GM19099 (cell line): Measurements from ENCODE around the gene DNM3.

Source experiments
- POLR2A ChIP-seq: IDR thresholded peaks from 3 replicates; pipeline ENCODE4 v1.6.1; 2011; ENCODE audit warnings: low read depth; ENCODE audit not compliant: insufficient read length; ENCODE audit errors: extremely low read depth

The DNM3 gene

GRCh38 chr1:171961861-171962260 lies 120.6 kb downstream of the DNM3 start:
- no peak for TF ChIP-seq POLR2A

GRCh38 chr1:171963762-171964161 lies 122.5 kb downstream of the DNM3 start:
- TF ChIP-seq POLR2A: no peak

DNA sequence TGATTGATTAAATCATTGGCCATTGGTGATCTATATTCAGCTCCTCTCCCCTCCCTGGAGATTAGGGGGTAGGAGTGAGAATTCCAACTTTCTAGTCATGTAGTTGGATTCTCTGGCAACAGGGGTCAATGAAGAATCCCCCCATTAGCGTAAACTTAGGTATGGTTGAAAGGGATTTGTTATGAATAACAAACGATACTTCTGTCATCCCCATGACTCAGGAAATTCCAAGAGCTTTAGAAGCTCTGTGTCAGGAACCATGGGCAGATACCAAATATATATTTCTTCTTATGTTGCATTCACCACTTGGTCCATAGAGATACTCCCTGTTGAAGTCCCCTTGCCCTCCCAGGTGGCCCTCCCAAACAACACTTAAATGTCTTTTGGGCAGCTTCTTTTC lies 124.5 kb downstream of the DNM3 start:
- TF ChIP-seq POLR2A: no peak

DNA sequence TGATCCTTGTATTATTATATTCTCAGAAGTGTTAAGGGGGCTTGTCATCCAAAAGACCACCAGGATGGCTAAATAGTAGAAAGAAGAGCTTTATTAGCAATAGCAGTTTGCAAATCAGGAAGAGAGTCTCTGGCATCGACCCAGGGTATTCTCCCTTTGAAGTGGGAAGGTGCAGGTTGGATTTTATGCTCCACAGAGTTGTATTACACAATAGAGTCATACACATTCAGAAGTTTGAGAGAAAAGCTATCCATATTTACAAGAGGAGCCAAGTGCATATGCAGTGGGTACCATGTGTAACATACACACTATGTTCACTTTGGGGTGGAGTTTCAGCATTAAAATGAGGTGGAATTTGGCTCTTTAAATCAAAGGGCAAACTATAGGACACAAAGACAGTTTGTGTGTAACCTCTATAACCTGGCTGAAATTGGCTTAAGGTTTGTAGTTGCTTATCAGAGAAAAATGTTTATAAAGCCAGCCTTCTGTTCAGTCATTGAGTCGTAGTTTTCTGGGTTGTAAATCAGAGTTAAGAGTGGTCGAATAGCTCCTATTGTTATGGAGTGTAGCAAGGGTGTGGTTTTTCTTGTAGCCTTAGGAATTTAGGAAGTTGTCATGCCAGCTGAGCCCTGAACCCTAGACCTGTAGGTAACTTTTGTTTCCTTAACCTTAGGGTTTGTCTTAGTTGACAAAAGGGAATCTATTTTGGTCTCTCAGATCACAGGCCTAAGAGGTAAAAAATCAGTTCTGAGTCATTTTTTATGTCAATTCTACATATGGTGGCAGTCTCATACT lies 125.3 kb downstream of the DNM3 start:
- no peak for TF ChIP-seq POLR2A

- TF ChIP-seq POLR2A: no peak
These were observed 127.9 kb downstream of the DNM3 start for GRCh38 chr1:171969226-171969625.

GRCh38 chr1:171969813-171970212 lies 128.5 kb downstream of the DNM3 start:
- TF ChIP-seq POLR2A: no peak

DNA sequence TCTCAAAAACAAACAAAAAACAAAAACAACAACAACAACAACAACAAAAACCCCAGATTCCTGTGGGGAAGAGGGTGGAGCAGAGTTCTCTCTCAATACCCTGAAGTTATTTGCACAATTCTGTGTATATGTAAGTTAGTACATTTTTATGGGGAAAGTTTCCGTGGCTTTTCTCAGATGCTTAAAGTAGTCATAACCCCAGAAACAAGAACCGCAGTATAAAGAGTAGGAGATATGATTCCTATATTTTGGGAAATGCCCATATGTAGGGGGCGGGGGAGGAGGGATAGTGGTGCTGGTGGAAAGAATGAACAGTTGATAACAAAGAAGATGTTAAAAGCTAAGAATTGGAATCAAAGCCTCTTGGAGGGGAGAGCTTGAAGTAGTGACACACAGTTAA lies 131.5 kb downstream of the DNM3 start:
- no peak for TF ChIP-seq POLR2A

DNA sequence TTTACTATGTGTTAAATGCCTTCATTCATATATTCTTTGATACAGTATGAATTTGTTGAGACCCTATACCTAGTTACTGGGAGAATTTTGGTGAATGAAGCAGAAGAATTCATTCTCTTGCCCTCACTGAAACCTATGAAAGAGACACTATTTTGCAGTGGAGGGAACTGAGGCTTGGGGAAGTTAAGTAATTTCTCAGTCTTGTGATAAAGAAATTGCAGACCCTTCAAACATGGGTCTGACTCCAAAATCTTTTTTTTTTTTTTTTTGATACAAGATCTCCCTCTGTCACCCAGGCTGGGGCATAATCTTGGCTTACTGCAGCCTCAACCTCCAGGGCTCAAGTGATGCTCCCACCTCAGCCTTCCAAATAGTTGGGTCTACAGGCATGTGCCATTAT lies 132.1 kb downstream of the DNM3 start:
- TF ChIP-seq POLR2A: no peak

DNA sequence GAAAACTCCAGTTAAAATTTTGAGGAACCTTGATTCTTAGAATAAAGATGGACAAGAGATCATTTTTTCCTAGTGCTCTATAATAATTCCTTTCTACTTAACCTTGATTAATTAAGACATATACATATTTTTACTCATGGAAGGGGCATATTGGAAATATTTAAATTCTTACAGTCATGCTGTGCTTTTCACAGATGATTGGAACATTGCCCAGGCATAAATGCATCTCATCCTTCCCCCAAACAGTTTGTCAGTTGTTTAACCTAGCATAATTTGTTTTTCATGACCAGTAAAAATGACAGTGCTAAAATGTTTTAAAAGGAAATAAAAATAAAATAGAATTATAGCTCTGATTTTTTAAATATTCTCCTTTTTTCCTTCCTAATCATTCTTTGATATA lies 140.0 kb downstream of the DNM3 start:
- no peak for TF ChIP-seq POLR2A

DNA sequence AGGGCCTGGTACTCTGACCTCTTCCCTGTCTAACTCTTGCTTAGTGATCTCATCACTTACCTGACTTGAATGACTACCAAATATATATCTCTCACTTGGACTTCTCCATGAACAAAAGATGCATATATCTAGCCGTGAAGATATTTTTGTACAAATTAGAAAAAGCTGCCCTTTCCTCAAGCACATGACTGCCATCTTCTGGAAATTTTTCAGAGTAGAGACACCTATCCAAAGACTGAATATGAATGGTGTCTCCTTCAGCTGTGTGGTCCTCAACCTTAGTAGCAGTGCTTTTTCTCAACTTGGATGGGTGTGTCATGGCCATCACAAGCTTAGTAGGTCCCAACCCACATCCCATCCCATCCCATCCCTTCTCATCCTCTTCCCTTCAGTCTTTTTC lies 142.3 kb downstream of the DNM3 start:
- no peak for TF ChIP-seq POLR2A

DNA sequence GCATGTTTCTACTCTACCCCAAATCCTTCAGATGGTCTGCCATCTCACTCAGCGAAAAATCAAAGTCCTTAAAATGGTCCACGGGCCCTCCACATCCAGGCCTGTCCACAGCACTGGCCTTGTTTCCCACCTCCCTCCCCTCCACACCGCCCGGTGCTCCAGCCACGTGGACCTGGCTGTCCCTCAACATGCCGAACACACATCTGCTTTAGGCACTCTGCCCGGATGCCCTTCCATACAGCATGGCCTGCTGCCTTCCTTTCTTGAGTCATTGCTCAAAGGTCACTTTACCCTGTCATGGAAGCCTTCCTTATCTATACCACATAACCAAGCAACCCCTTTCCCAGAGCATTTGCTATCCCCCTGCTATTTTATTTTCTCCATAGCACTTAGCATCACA lies 143.0 kb downstream of the DNM3 start:
- TF ChIP-seq POLR2A: no peak

- TF ChIP-seq POLR2A: no peak
These were observed 143.7 kb downstream of the DNM3 start for GRCh38 chr1:171984850-171985485.

DNA sequence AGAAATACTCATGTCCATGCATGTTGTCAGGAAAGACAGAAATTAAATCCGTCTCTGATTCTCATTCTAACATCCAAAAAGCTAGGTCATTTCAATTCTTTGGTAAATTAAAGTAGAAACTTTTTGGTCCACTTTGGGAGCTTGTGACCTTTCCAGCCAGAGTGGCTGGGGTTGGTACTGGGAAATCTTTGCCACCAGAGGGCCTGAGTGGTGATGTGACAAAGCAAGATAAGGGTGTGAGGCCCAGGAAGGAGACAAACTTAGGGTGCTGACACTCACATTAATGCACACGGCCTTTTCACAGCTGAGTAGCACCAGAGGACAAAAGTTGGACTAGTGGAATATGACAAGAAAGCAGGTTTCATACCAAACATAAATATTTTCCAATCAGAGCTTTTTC lies 144.3 kb downstream of the DNM3 start:
- TF ChIP-seq POLR2A: no peak

DNA sequence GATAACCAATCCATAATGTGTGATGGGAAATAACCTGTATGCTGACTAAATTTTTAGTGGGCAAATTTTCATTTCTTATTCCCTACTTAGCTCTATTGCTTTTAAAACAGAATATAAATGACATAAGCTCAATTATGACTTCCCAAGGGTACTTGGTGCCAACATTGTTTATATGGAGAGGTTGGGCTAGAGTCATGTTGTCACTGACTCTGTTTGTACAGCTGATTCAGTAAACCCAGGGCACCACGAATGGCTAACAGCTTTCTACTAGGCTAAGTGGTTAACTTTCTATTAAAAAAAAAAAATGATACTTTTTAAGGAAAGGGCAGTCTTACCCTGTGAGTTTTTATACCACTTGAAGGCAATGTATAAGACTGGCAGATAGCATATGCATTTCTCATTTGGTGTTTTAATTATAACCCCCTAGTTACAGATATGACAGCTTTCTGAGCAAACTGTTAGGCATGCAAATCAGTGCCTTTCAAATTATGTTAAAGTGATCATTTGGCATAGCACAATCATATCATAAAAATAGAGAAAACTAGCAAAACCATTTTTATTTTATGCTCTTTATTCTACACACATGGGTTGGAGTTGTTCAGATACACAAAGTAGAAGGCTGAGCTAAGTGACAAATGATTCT lies 147.1 kb downstream of the DNM3 start:
- no peak for TF ChIP-seq POLR2A

DNA sequence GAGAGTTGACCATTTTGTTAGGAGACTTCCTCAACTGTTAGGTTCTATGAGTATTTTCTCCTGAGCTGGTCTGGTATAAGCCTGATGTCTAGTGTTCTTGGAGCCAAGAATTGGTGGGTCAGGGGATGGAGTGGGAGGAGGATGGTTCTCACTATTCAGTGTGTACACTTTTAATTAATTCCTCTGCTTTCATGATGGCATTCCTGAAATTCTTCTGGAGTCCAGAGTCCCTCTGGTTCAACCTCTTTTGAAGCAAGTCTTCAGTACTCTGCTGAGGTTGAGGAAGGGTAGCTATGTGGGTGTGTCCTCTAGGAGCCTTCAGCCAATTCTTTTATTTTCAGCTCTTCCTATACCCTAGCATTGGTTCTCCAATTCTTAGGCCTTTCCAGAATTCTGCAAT lies 149.1 kb downstream of the DNM3 start:
- TF ChIP-seq POLR2A: no peak

- TF ChIP-seq POLR2A: no peak
These were observed 153.0 kb downstream of the DNM3 start for GRCh38 chr1:171994293-171994692.
